Eye (tissue), 1 donor: ENCODE results near the gene SPATA4.

Source experiments
- DNase-seq: peaks from one replicate; pipeline ENCODE4 v3.0.0-alpha.2; 2015

Gene SPATA4

GRCh38 chr4:176188654-176189053, 6.7 kb downstream of the SPATA4 start:
- no peak for DNase-seq

DNA sequence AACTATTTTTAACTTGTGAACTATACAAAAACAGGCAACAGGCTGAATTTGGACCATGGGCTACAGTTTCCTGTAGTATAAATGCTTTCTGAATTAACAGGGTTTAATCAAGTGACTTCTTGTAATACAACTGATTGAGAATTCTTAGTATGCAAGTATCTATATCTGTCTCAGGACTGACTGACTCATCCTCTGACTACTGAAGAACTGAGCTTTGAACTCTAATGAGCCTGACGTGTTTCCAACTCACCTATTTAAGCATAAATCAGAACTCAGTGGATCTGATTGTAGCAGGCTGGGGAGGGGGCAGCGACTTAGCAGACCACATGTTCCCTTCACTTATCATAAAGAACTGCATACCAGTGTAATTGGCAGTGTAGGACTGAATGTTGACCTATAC, 7.8 kb downstream of the SPATA4 start:
- no peak for DNase-seq

DNA sequence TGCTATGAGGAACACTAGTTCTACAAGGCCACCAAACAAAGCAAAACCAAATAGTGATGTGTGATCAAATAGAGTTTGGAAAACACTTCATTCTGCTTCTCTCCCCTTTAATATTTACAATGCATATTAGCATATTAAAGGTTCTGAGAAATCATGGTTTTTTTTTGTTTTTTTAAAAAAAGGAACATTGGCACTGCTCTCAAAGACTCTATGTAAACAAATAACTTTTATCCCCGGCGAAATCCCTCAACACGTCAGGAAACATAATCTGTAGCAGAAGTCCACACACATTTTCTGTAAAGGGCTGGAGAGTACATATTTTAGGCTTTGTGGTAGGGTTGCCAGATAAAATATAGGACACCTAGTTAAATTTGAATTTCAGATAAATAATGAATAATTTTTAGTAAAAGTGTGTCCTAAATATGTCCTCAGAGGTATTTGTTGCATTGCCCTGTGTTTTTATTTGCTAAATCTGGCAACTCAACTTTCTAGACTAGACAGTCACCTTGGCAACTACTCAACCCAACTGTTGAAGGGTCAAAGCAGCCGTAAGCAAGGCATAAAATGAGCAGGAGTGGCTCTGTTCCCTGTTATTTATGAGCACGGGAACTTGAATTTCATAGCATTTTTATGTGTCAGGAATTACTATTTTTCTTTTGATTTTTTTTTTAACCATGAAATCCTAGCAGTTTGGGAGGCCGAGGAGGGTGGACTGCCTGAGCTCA, 8.6 kb downstream of the SPATA4 start:
- no peak for DNase-seq

DNA sequence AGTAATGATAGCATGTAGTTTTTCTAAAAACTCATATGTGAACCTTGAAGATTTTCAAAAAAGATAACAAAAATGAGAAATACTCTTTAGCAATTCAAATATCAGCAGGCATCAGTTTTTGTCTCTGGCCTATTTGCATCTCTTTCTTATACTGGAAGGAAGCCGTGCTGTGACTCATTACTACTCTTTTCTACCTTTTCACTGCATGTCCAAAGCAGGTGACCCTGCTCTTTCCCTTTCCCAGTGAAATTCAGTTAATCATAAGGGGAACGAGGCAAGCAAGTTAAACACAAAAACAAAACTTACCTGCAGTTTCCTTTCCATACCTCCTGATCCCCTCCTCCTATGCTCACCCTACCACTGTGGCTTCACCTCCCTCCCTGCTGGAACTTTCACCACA, 9.3 kb downstream of the SPATA4 start:
- no peak for DNase-seq

GRCh38 chr4:176185051-176185450, 10.3 kb downstream of the SPATA4 start:
- DNase-seq: no peak

- no peak for DNase-seq
Observed at GRCh38 chr4:176163041-176163440, 32.3 kb downstream of the SPATA4 start.

- DNase-seq: no peak
Observed at GRCh38 chr4:176156656-176157055, 38.7 kb downstream of the SPATA4 start.

- DNase-seq: no peak
Observed at GRCh38 chr4:176153124-176153523, 42.3 kb downstream of the SPATA4 start.

DNA sequence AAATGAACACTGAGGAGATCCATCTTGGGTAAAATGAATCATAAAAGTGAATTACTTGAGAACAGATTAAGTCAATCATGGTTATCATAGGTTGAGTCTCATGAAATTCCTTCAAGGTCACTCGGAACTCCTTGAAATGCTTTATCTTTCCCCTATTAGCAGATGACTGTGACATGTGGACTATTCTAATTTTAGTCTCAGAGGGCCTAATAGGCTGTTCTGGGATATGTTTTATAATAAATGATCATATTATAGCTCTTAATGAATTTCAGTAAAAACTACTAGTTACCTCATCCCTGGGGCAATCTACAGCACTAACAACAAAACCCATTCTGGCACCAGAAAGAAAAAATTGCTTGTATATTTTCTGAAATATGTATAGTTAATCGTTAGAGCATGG, 44.7 kb downstream of the SPATA4 start:
- DNase-seq: no peak

DNA sequence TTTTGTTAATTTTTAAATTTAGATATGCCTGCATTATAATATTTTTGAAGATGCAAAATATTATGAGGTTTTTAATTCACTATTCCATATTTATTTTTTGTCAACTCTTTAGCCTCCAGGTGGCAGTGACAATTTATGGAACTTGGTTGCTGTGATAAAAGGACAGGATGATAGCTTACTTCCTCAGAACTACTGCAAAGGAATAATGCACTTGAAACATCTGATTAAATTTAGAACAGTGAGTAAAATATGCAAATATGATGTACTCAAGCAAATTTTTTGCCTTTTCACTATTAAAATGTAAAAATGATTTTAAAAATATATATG, 45.1 kb downstream of the SPATA4 start:
- DNase-seq: peak; percentile 3

- DNase-seq: no peak
Observed at GRCh38 chr4:176149680-176150355, 45.6 kb downstream of the SPATA4 start.

DNA sequence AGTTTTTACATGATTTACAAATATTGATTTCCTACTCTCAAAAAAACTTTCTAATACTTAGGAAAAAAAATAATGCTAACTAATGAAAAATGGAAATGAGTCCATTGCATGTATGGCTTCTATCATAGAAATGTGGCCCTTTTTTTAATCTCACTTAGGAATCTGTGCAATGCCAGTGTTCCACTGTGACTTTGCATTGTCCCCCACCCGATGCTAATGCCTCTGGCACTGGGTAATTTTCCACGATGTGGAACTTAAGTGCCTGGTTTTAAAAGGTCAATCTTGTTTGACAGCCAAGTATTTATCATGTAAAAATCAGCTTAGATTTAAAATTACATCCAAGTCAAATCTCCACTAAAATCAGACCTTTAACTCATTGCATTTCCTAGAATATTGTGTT, 53.1 kb downstream of the SPATA4 start:
- DNase-seq: no peak

DNA sequence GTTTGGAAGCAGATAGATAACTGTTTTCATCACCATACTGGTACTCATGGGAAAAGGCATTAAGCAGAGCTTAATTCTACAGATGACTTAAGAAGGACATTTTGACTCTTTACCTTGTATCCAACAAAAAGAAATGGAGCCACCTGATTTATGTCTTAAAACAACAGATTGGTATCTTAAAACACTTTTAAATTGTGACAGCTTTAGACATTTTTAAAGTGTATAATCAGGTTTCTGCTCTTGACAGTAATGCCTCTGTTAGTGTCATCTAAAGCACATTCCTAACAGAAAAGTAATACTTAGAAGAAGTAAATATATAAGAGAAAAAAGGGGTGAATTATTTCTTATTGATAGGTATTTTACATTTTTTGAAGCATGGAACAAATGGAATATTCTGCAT, 55.9 kb downstream of the SPATA4 start:
- DNase-seq: no peak

DNA sequence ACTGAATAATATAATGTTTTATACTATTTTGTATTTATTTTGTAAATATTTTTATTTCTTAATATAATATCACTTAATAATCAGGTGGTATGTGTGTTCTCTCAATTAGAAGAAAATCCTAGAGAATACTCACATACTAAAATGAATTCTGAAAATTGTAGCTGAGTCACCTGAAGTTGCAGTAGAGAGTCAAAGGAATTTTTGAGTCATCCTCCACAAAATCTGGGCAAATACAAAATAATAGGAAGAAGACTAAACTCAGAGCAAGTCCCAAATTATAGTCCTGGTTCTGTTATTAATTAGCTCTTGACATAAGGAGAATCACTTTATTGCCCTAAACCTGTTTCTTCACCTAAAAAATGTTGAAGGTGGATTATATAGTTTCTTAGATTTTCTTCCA, 57.8 kb downstream of the SPATA4 start:
- no peak for DNase-seq

DNA sequence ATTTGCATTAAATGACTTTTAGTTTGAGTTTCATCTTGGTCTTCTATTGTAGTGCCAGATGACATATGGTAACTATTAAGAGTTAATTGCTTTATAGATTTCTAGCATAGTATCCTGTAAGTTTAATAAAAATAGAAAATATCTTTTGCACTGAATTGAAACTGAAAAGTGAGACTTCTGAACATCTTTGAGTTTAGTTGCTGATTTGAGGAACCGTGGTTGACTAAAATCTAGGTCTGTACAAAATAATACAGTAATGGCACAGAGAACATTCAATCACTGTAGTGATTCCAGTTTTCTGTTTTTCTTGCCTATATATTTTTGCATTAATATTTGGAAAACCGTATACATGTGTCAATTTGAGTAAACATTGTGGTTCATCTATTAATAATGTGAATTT, 60.7 kb downstream of the SPATA4 start:
- no peak for DNase-seq
